H1 (cell line): ENCODE results near the gene CELF2. TPM values are rescaled to one million over a fixed set of nuclear protein-coding genes. Genes with fewer than 3 reads are reported as not detected.

ENCODE experiments used
- CTCF ChIA-PET: fragments of 300-600 bp; sonication (Branson Sonifier 250); formaldehyde crosslinking; loops from one replicate; lab custom pipeline; 2021; ENCODE audit not compliant: partially characterized antibody; lab: Charles Lee
- POLR2A ChIA-PET: fragments of 300-600 bp; sonication (Branson Sonifier 250); formaldehyde crosslinking; loops from one replicate; lab custom pipeline; 2021; ENCODE audit warnings: inconsistent platforms; ENCODE audit not compliant: partially characterized antibody; lab: Charles Lee
- DNase-seq, 2 experiments: peaks; one replicate each; pipeline versions ENCODE4 v3.0.0 to v3.0.0-alpha.2; 2010 to 2022; ENCODE audit warnings: low spot score in 2 of 2, low read depth in 1 of 2, mixed read lengths in 1 of 2
- FAIRE-seq: peaks from 2 replicates; lab custom pipeline; 2011; peaks lifted over from hg19 to GRCh38; lab: Jason Lieb, UNC
- H2AFZ ChIP-seq: 2 replicates; pipeline ENCODE4 v1.8.1; 2012; ENCODE audit warnings: low read length, inconsistent platforms
- H2AK5ac ChIP-seq: 2 replicates; pipeline ENCODE4 v1.6.1; 2013; ENCODE audit warnings: low read depth, low read length
- H2BK120ac ChIP-seq: replicated peaks from 2 replicates; pipeline ENCODE3; 2013; ENCODE audit warnings: low read depth, low read length, inconsistent platforms
- H2BK12ac ChIP-seq: 2 replicates; pipeline ENCODE4 v1.6.1; 2013; ENCODE audit warnings: low read depth, low read length
- H2BK15ac ChIP-seq: 2 replicates; pipeline ENCODE4 v1.6.1; 2013; ENCODE audit warnings: low read length
- H2BK20ac ChIP-seq: 2 replicates; pipeline ENCODE4 v1.6.1; 2013; ENCODE audit warnings: low read length
- H2BK5ac ChIP-seq: 2 replicates; pipeline ENCODE4 v1.6.1; 2013; ENCODE audit warnings: low read depth, low read length
- H3K14ac ChIP-seq: 2 replicates; pipeline ENCODE4 v1.6.1; 2013; ENCODE audit warnings: inconsistent platforms; ENCODE audit not compliant: insufficient read length
- H3K18ac ChIP-seq: 2 replicates; pipeline ENCODE4 v1.6.1; 2013; ENCODE audit warnings: low read length; ENCODE audit errors: extremely low read depth
- H3K23ac ChIP-seq: 2 replicates; pipeline ENCODE4 v1.6.1; 2013; ENCODE audit warnings: inconsistent platforms; ENCODE audit not compliant: insufficient read length
- H3K23me2 ChIP-seq: 2 replicates; pipeline ENCODE4 v1.6.1; 2013; ENCODE audit warnings: low read depth, low read length
- H3K27ac ChIP-seq: 2 replicates; pipeline ENCODE4 v1.6.1; 2011; ENCODE audit warnings: low read depth, low read length, inconsistent platforms
- H3K27me3 ChIP-seq, 4 experiments: replicated peaks in 1 of 4; 1 replicate in 1 of 4; 2 replicates in 3 of 4; pipeline versions ENCODE4 v1.6.1 to v1.8.1; 2011 to 2013; ENCODE audit warnings: low read length in 3 of 4, mild to moderate bottlenecking in 3 of 4, inconsistent platforms in 2 of 4, mixed read lengths in 2 of 4, moderate library complexity in 1 of 4; ENCODE audit not compliant: control insufficient read depth in 3 of 4, insufficient read depth in 3 of 4; ENCODE audit errors: extremely low read depth in 1 of 4
- H3K36me3 ChIP-seq, 4 experiments: 2 replicates each; pipeline versions ENCODE4 v1.6.1 to v1.8.1; 2011 to 2013; ENCODE audit warnings: mild to moderate bottlenecking in 4 of 4, low read length in 3 of 4, moderate library complexity in 2 of 4, control low read depth in 1 of 4, inconsistent platforms in 1 of 4; ENCODE audit not compliant: insufficient read depth in 4 of 4, control insufficient read depth in 2 of 4
- H3K4ac ChIP-seq: replicated peaks from 2 replicates; pipeline ENCODE3; 2013; ENCODE audit warnings: low read length, low read depth, mixed read lengths, inconsistent platforms; ENCODE audit not compliant: insufficient read length
- H3K4me1 ChIP-seq, 4 experiments: replicated peaks in 1 of 4; 1 replicate in 1 of 4; 2 replicates in 3 of 4; pipeline versions ENCODE4 v1.6.1 to v1.8.1; 2011 to 2013; ENCODE audit warnings: low read length in 3 of 4, inconsistent platforms in 2 of 4, mixed read lengths in 1 of 4; ENCODE audit not compliant: insufficient read depth in 4 of 4, control insufficient read depth in 3 of 4
- H3K4me2 ChIP-seq, 2 experiments: 2 replicates each; pipeline versions ENCODE4 v1.6.1 to v1.8.1; 2011 to 2013; ENCODE audit warnings: low read depth in 2 of 2, low read length in 2 of 2, control low read depth in 1 of 2, inconsistent platforms in 1 of 2, mild to moderate bottlenecking in 1 of 2; ENCODE audit not compliant: insufficient read depth in 1 of 2
- H3K4me3 ChIP-seq, 4 experiments: fragments of 200-600, 300-600 bp in 1 of 4; sonication (generic), shearing (Covaris generic), sonication (Bioruptor Twin) in 1 of 4; 2 replicates each; pipeline versions ENCODE4 v1.5.1 to v1.8.1; 2011 to 2016; ENCODE audit warnings: low read length in 4 of 4, low read depth in 3 of 4, control low read depth in 2 of 4, inconsistent platforms in 2 of 4, mild to moderate bottlenecking in 2 of 4, mixed read lengths in 1 of 4, moderate library complexity in 1 of 4; ENCODE audit not compliant: insufficient read depth in 2 of 4; ENCODE audit errors: extremely low read depth in 1 of 4
- H3K56ac ChIP-seq: replicated peaks from 2 replicates; pipeline ENCODE3; 2013; ENCODE audit warnings: low read depth, mild to moderate bottlenecking, mixed read lengths, low read length, inconsistent platforms; ENCODE audit not compliant: insufficient read length
- H3K79me1 ChIP-seq: 2 replicates; pipeline ENCODE4 v1.6.1; 2013; ENCODE audit warnings: low read depth, low read length, control low read depth
- H3K79me2 ChIP-seq, 2 experiments: 2 replicates each; pipeline versions ENCODE4 v1.6.1 to v1.8.1; 2012 to 2013; ENCODE audit warnings: low read length in 2 of 2, mild to moderate bottlenecking in 2 of 2, inconsistent platforms in 1 of 2; ENCODE audit not compliant: insufficient read depth in 2 of 2, control insufficient read depth in 1 of 2
- H3K9ac ChIP-seq, 4 experiments: replicated peaks in 1 of 4; 1 replicate in 1 of 4; 2 replicates in 3 of 4; pipeline versions ENCODE4 v1.6.1 to v1.8.1; 2011 to 2013; ENCODE audit warnings: low read depth in 3 of 4, low read length in 3 of 4, control low read depth in 2 of 4, mild to moderate bottlenecking in 2 of 4, moderate library complexity in 2 of 4, inconsistent platforms in 1 of 4; ENCODE audit errors: extremely low read depth in 1 of 4
- H3K9me3 ChIP-seq, 2 experiments: 2 replicates each; pipeline versions ENCODE4 v1.6.1 to v1.8.1; 2012 to 2013; ENCODE audit warnings: mild to moderate bottlenecking in 2 of 2, moderate library complexity in 2 of 2, control low read depth in 1 of 2, inconsistent platforms in 1 of 2, low read depth in 1 of 2, low read length in 1 of 2, mixed read lengths in 1 of 2; ENCODE audit not compliant: insufficient read depth in 2 of 2
- H4K20me1 ChIP-seq, 2 experiments: replicated peaks in 1 of 2; 2 replicates each; pipeline versions ENCODE3 to v1.8.1; 2011 to 2013; ENCODE audit warnings: inconsistent platforms in 2 of 2, low read length in 2 of 2, mild to moderate bottlenecking in 1 of 2; ENCODE audit not compliant: insufficient read depth in 2 of 2, control insufficient read depth in 1 of 2
- H4K5ac ChIP-seq: 2 replicates; pipeline ENCODE4 v1.6.1; 2013; ENCODE audit warnings: low read length, low read depth, mixed read lengths, inconsistent platforms; ENCODE audit not compliant: insufficient read length
- H4K8ac ChIP-seq: 2 replicates; pipeline ENCODE4 v1.8.0; 2013; ENCODE audit warnings: mild to moderate bottlenecking, moderate library complexity, low read length, inconsistent platforms; ENCODE audit not compliant: insufficient read depth; ENCODE audit errors: extremely low read depth
- H4K91ac ChIP-seq: replicated peaks from 2 replicates; pipeline ENCODE3; 2013; ENCODE audit warnings: low read length, mixed read lengths, inconsistent platforms; ENCODE audit not compliant: insufficient read length
- ASH2L ChIP-seq: fragments of 200-600, 300-600 bp; sonication (generic); IDR thresholded peaks from one replicate; pipeline ENCODE4 v1.7.1; 2017; ENCODE audit warnings: low read length
- CBX5 ChIP-seq: fragments of 300-800, 300-1000 bp; sonication (generic); IDR thresholded peaks from 2 replicates; pipeline ENCODE4 v1.7.1; 2016; ENCODE audit warnings: antibody characterized with exemption, low read length, low read depth
- CHD2 ChIP-seq: IDR thresholded peaks from 2 replicates; pipeline ENCODE4 v1.6.1; 2012; ENCODE audit warnings: low read length, improper control_type of control experiment
- RXRA ChIP-seq: IDR thresholded peaks from 2 replicates; pipeline ENCODE4 v1.6.1; 2011; ENCODE audit warnings: low read depth, mild to moderate bottlenecking, low read length, moderate library complexity; ENCODE audit not compliant: insufficient read depth
- SP4 ChIP-seq: IDR thresholded peaks from 2 replicates; pipeline ENCODE4 v1.6.1; 2012; ENCODE audit warnings: low read length, inconsistent platforms
- SUZ12 ChIP-seq: fragments of 200-600 bp; sonication (generic); IDR thresholded peaks from 2 replicates; pipeline ENCODE4 v1.6.1; 2012; ENCODE audit warnings: mild to moderate bottlenecking, inconsistent platforms, low read length, moderate library complexity, mixed read lengths
- WGBS, 2 experiments: shearing (Covaris generic) in 1 of 2; methylation state at CpG; one replicate each; pipeline versions ENCODE4 v1.1.6 to v1.1.7; 2013 to 2015; ENCODE audit warnings: low lambda C conversion rate in 2 of 2, mixed read lengths in 2 of 2, inconsistent platforms in 1 of 2, low coverage in 1 of 2, missing lambda C conversion rate in 1 of 2; ENCODE audit not compliant: insufficient replicate concordance in 2 of 2, insufficient coverage in 1 of 2, insufficient read length in 1 of 2; ENCODE audit errors: extremely low coverage in 1 of 2, missing lambda C conversion rate in 1 of 2; 5-methylcytosine and 5-hydroxymethylcytosine counted together
- polyA plus RNA-seq, 7 experiments: library from polyadenylated mRNA; depleted of rRNA in 3 of 7; stranded (reverse) in 5 of 7; unstranded in 2 of 7; fragments of >200 nt in 5 of 7; fragments of 200-250 nt in 2 of 7; gene quantifications; 1 replicate in 5 of 7; 2 replicates in 1 of 7; 4 replicates in 1 of 7; pipeline versions ENCODE4 v1.2.1 to v1.2.3, GENCODE V29; 2011 to 2013; ENCODE audit warnings: missing spikeins in 2 of 7, mixed read lengths in 2 of 7
- total RNA-seq: library from RNA; stranded (reverse); fragmentation: NEBNext Ultra II Directional; extraction: Animal tissue kit (Norgen Biotek cat#: 25700); gene quantifications from 2 replicates; pipeline ENCODE4 v1.2.1, GENCODE V29; 2021

The CELF2 gene
- total and polyA plus RNA-seq, 2 of the 8 experiments (the other 6 are each of a cell fraction or from before 2014, with no cell fraction given) = 18.3 to 22.7 TPM

- H3K4me1 ChIP-seq = peaks cover 0 to 3% (median 0%) of the 10 kb centered on the region in 4 experiments; a peak in 2 of 7 replicates
- no peak overlapping the region for H3K4me2 ChIP-seq
- no peak overlapping the region for H3K9ac ChIP-seq
- no peaks in the 10 kb centered on the region for H3K23me2 ChIP-seq
- H2AFZ ChIP-seq = no peak overlapping the region; the same call in 1 of the 2 replicates
- no peaks in the 10 kb centered on the region for H3K27me3 ChIP-seq
- no peak overlapping the region for H3K23ac ChIP-seq
- no peaks in the 10 kb centered on the region for H4K20me1 ChIP-seq
- peak overlapping the region; percentile 78; the same call in 1 of the 2 replicates for H4K8ac ChIP-seq
- no peak overlapping the region for H2BK12ac ChIP-seq
- H3K18ac ChIP-seq = no peak overlapping the region; the same call in 1 of the 2 replicates
- H3K9me3 ChIP-seq = peaks cover 0 to 2% of the 10 kb centered on the region in 2 experiments; a peak in 1 of 4 replicates
- H2BK20ac ChIP-seq = no peak overlapping the region
- 85% methylated on average over 24 of the region's 30 CpGs; no CpG with 5 or more reads in 1 of the 2 experiments for WGBS, 2 experiments
- TF ChIP-seq SP4 (no peak), SUZ12 (no peak), CBX5 (no peak), ASH2L (no peak), CHD2 (no peak), RXRA (no peak)
- no peak overlapping the region for H3K4me3 ChIP-seq
- no peaks in the 10 kb centered on the region for H3K36me3 ChIP-seq
- no peak overlapping the region for H4K91ac ChIP-seq
- no peak overlapping the region for H2BK5ac ChIP-seq
- DNase-seq = no peak
- H2BK15ac ChIP-seq = peak overlapping the region; percentile 46; the same call in 1 of the 2 replicates
- H3K27ac ChIP-seq = no peak overlapping the region
- no peak overlapping the region for H4K5ac ChIP-seq
- CTCF ChIA-PET = no interaction called here
- FAIRE-seq = no peak
- no peak overlapping the region for H2AK5ac ChIP-seq
- H3K56ac ChIP-seq = no peak overlapping the region
- H3K79me2 ChIP-seq = no peaks in the 10 kb centered on the region
- H2BK120ac ChIP-seq = no peak overlapping the region
- no peak overlapping the region for H3K14ac ChIP-seq
- H3K4ac ChIP-seq = no peak overlapping the region
- POLR2A ChIA-PET = no interaction called here
- no peaks in the 10 kb centered on the region for H3K79me1 ChIP-seq
These were observed 326.4 kb downstream of the CELF2 start for GRCh38 chr10:11344081-11344480.
